HPDE6-E6E7 (cell line): ENCODE data around the gene THSD7A.

Experiments
- DNase-seq: peaks from one replicate; pipeline ENCODE4 v3.0.0; 2011; ENCODE audit warnings: missing footprints; ENCODE audit errors: extremely low spot score

The THSD7A gene

DNA sequence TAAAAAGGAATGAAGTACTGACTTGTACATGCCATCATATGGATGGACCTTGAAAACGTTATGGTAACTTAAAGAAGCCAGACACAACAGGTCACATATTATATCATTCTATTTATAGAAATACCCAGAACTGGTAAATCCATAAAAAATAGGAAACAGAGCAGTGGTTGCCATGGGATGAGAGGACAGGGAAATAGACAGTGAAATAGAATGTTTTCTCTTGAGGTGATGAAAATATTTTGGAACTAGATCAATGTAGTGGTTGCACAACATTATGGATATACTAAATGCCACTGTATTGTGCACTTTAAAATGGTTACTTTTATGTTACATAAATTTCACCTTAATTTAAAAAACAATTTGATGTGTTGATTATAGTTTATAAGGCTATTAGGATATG lies 318.5 kb downstream of the THSD7A start:
- DNase-seq, result no peak

DNA sequence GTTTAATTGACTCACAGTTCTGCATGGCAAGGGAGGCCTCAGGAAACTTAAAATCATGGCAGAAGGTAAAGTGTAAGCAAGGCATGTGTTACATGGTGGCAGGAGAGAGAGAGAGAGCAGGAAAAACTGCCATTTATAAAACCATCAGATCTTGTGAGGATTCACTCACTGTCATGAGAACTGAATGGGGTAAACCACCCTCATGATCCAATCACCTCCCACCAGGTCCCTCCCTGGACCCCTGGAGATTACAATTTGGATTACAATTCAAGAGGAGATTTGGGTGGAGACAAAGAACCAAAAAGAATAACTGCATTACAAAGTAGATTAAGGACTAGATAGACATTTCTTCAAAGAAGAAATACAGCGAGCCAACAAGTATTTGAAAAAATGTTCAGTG lies 324.1 kb downstream of the THSD7A start:
- DNase-seq, result no peak

DNA sequence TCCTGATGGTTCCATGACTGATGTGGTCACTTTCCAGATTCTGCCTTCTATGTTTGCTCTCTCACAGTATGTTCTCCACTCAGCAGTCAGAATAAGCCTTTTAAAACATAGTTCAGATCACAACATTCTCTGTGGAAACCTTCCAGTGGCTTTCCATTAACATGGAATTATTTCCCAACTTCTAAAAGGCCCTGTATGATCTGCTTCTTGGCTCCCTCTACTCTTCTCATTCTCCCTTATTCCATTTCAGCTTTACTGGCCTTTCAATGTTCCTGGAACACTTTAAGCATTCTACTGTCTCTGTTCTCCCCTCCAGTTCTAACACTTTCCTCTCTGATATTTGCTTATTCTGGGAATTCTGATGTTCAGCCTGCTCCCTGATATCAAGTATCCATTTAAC lies 325.6 kb downstream of the THSD7A start:
- no peak for DNase-seq

DNA sequence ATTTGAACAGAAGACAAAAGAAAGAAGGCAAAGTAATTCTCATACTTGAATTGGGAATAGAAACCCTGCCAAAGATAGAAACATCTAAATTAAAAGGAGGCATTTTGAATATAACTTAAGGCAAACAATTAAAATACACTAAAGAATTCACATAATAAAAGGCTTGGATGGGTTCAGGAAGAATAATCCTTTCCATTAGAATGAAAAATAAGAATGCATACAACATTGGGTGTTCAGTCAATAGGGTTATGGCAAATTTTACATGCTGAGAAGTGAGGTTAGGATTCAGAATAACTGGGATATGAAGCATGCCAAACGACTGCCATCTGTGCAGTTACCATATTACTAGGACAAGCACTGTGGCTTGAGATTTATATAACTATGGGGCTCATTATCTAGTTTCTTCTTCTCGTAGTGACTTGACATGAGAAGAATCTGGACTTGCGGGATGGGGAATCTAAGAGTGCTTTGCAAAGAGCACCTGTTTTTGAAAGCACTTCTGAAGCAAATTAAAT lies 326.5 kb downstream of the THSD7A start:
- no peak for DNase-seq

DNA sequence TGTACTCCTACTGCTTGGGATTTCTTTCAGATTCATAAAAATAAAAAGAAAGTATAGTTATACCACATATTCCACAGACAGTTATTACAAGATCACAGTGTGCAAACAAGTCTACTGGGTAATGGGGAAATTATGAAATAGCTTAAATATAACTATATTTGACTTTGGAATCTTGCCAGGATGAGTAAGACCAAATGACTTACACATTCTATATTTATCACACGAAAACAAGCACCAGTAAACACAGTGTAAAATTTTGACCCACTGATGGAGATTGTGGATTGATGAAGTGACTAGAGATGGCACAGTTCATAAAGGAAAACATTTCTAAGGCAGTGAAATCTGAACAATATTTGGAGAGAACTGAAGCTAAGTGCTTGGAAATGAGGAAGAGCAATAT lies 339.7 kb downstream of the THSD7A start:
- no peak for DNase-seq

DNA sequence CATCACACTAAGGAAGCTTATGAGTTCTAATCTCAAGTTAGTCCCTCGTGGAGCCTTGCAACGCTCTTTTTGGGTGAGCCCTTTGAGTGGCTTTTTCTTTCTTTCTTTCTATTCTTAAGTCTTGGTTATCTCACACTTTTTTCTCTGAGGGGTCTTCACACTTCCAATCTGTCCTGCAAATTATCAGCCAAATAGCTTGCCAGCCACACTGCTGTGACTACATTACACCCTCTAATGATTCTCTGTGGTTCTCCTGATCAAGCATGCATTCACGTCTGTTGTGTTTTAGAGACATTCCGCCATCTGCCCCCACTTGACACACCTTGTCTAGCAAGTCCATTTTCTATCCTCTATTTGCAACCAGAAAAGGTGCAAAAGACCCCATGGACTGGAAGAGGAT lies 340.2 kb downstream of the THSD7A start:
- no peak for DNase-seq

DNA sequence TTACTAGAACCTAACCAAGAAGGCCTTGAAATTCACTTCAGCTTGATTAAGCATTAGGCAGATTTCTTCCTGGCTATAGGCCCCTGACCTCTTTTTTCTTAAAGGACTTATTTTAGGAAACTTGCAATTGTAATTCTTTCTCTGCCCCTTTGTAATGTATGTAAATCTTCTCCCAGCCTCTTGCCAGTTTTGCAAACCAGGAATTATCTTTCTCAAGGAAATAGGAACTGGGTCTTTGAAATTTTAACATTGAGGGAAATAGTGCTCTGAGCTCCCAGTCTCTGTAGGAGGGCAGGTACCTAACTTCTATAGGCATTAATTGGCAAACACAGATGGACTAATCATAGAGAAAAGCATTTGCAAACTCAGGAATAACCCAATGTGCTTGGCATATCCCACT lies 342.7 kb downstream of the THSD7A start:
- no peak for DNase-seq

DNA sequence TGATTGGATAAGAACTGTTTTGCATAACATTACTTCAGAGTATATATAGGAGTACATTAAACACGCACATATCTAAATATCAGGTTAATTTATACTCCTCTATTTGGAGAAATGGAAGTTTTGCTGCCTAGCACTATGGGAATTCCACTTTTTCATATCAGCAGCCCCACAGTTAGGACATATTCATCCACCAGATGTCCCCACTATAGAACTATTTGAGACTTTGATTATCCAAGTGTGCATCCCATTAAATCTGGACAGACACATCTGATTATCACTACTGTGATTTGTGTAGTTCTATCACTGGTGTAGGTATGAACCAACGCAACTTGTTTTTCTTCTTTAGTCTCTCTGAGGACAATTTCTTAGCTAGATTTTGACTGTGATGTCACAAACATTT lies 345.7 kb downstream of the THSD7A start:
- DNase-seq, result no peak

DNA sequence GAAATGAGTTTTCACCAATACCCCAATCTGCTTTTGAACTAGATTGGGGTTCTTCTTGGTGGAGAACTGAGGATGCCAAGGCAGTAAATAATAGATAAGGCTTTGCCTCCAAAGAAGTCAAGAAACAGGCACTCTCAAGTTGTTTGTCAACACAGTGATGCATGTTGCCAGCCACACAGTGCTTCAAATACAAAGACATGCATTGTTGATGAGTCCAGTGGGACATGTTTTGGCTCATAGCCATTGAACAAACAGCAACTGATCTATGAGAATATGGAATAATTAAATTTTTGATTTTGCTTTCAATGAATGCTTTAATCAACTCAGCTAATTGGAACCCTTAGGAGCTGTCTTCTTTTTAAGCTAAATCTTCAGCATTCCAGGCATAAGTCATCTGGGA lies 346.4 kb downstream of the THSD7A start:
- DNase-seq, result no peak

DNA sequence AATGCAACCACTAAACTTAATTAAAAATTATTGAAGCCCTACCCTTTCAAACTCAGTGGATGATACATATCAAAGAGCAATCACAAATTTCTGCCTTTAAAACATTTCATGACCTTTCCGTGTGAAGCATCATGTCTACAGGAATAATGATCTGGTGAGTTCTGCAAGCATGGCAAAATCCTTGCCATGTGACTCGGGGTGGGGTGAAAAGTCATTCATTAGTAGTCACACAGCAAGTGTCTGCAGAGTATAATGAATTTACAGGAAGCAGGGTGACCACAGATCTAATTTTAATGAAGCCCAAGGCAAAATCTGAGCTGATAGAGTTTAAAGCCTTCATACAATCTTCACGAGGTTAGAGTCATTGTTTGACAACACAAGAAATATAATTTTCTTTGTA lies 351.9 kb downstream of the THSD7A start:
- no peak for DNase-seq

DNA sequence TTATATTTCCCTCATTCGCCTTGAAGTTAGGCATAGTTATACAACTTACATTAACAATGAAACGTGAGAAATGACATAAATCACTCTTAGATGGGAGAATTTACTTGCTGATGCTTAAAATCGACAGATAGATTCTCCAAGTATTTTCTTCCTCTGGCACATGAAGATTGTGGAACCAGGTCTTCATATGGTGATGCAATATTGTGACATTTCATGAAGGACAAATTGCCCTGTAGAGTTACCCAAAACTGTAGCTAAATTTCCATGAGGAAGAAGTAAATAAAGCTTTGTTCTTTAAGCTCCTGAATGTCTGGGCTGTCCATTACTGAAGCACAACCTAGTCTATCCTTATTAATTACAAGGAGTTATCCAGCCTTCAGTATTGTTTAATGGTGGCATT lies 353.1 kb downstream of the THSD7A start:
- no peak for DNase-seq

DNA sequence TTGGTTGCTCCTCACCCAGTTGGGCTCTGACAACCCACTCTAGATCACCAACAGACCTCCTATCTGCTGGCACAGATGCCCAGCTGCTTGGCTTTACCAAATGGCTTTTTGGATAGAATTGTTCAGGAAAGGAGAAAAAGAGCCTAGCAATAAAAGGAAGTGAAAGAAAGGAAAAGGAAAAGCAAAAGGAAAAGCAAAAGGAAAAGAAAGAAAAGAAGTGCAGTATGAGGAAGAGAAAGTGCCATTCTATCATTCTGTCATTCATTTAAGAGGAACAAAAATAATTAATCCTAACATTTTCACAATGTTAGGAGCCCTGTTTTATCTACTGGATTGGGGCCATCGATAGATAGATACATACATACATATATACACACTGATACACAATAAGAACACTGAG lies 353.6 kb downstream of the THSD7A start:
- no peak for DNase-seq

DNA sequence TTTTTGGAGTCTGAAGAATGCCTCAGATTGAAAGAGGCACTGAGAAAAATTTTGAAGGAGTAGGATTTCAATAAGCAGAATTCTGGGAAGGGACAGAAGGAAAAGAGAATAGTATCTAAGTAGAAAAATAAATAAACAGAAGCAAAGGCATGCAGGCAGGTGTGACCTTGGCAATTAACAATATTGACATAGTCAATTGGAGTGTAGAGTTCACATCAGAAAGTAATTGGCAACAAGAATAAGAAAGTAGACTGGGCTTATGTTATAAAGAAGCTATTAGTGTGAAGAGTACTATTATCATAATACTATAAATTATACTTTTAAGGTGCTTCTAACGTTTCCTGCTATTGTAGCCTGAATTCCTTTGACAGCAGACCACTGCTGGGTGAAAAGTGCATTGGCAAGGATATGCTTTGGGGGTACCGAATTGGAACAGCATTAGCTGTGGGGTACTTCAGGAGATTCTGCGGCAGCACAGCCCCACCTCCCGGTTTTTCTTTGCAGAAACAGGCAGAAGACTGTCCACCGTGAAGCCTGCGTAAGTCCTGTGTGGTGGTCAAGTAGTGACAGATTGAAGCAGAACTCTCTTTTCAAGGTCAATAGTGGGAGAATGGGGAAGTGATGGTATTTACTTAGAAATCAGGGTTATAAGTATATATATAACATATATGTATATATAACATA lies 357.0 kb downstream of the THSD7A start:
- no peak for DNase-seq

DNA sequence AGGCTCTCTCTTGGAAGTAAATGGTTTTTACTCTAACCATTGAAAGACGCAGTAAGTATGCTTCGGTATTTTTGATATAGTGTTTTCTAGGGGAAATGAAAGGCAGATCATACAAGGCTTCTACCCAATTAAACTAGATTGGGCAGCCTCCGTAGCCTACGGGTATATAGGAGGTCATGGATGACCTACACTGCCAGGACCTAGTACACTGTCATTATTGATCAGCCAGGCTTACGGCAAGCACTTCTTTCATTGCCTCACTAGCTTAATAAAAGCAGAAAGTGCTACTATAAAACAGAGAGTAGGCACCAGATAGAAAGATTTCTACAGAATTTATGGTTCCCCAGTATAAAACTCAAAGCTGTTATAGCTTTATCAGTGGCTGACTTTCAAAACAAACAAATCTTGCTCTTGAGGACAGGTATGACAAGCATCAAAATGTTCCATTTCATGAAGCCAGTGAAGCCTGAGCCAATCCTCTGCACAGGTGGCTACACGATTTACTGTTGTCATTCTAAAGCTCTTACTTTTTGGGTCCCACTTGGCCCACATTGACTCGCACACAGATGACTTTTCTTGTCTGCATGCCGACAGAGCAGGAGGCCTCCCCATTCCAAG lies 358.1 kb downstream of the THSD7A start:
- no peak for DNase-seq

DNA sequence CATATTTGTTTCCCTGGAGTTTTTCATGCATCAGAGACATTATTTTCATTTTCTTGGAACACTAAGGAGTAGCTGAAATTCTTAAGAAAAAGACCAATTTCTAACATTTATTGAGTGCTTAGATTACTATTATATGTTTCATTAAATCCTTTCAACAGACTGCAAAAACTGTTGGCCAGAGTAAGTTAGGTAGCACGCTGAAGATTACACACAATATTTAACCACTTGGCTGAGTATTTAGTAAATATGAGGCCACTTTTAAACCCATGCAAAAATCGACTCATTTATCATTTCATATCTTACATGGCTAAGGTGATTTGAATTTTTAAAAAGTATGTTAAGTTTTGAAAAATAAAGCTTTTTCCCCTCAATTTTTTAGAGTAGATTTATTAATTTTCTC lies 358.8 kb downstream of the THSD7A start:
- no peak for DNase-seq

DNA sequence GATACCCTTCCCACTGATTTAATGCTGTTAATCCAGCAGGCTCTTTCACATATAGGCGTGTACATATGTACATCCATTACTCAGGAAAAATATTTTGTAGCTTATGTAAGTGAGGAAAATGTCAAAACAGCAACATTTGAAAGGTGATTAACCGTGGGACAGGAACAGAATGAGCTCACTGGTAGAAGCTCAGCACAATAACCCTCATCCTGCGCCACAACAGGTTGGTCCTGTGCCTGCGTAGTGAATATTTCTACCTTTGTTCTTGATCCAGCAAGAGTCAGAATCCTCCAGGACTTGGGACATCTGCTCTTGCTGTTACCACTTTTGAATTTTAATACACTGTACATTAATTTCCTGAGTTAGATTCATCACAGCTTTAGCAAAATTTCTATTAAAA lies 359.4 kb downstream of the THSD7A start:
- no peak for DNase-seq

DNA sequence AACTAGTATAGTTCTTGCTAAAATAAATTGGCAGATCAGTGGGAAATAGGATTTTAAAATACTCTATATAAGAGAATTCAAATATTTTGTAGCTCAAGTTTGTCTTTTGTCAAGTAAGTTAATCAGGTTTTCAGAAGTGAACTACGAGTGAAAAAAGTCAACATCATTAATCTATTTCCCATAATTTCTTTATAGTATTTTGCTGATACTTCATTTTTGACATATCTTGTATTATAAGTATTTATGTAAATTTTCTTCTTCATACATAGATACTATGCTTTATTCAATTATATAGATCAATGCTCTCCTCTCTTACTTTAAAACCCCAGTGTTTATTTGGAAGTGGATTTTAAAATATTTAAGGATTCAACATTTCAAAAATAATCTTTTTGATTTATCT lies 360.7 kb downstream of the THSD7A start:
- DNase-seq, result no peak

DNA sequence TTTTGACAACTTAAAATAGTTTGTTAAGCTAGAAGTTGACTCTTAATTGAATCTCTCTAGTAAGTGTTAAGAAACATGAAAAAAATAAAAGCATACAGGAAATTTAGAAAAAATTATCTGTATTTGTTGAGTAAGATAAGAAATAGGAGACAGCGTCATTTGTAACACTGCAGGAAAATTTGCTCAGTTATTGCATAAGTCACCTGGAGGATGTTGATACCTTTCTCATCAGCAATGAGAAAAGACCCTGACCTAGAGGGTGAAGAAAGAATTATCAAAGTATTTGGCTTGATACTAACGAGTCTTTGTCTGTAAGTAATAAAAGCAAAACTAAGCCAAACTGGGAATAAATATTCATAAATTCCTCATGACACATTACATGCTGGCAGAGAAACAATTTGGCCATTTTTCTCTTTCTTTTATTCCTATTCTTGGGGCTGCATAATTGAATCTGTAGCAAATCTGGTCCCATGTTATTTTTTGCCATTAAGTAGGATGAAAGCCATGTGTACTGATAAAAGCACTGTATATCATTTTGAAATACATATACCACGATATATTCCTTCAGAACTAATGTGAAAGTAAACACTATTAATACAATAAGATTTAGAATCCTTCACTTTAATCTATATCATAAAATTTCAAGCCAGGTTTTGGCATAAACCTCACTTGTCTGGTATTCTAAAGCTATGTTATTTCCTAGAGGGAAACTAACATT lies 362.8 kb downstream of the THSD7A start:
- no peak for DNase-seq

DNA sequence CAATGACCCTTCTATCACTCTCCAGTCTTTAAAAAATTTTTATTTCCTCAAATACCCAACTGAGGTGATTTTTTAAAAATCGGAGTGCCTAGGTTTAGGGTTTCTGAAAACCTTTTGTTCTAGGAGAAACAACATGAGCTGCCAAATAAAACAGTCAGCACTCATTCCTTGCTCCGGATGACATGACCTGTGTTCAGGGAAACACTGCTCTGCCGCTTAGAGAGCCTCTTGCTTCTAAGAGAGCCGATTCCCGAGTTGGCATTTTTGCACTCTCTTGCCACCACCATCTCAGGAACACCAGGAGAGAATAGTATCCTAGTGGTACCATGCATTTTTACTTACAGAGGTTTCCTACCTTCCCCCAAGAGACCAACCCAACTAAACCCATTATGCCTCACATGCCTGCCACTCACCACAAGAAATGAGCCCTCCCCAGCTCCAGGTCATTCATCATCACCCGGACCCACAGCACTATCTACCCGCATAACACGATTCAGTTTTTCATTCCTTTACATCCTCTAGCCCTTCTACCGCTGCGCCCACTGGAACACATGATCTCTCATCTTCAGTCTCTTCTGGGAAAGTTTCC lies 365.4 kb downstream of the THSD7A start:
- DNase-seq, result no peak

DNA sequence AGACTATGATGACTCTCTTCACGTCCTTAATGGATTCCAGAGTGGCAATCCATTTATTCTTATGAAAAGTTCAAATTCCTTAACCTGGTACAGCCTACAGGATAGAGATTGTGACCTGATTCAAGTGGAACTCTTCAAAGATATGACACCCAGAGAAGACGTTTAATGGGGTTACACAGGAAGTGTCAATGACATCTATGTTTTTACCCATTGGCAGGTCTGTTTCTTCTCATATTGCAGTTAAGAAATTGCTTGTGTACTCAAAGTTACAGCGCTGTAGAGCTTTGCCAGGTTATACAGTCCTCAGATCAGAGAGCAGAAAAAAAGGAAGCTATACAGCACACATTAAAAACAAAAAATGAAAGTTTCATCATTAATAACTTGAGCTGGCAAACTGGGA lies 367.4 kb downstream of the THSD7A start:
- no peak for DNase-seq

DNA sequence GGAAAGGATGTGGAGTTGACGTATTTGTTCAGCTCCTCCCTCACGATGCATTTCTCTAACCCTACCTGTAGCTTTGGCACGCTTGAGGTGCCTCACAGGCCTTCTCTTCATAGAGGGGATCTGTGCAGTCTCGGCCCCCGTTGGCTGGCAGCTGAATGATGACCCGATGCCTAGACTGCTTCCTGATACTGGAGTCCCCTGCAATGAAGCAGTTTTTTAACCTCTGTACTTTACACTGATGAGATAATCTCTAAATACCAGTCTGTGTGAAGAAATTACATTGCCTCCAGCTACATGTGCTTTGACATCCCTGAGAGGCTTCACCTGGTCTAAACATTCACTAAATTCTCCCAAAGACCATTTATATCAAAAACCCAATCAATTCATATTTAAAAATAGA lies 370.1 kb downstream of the THSD7A start:
- DNase-seq, result no peak

DNA sequence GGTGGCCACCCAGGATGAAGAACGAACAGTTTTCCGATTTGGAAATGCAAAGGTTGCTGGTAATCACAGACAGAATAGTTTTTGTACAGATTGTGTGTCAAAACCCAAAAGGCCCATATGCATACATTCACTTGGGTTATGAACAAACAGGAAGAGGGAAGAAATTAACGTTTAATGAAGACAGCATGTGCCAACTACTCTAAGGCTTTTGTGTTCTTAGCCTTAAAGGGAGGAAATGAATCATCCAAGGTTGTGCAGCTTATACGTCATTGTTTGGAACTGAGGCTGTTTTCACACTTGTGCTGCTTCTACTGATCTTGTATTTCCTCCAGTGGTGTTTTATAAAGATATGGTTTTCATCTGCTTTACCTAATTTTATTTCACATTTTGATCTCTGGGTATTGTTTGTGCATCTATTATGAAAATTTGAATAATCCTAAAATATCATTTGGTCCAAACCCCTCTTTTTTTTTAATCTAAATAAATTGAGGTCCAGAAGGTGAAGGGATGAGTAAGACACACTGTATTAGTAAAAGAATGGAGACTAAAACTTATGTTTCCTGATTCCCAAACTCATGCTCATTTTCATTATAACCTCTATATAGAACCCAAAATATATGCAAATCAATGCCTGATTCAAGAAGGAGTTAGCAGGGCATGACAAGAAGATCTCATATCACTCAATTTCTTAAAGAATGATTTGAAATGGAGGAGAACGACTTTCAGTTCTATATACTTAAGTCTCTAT lies 373.1 kb downstream of the THSD7A start:
- DNase-seq, result peak; percentile 23
